HepG2 (cell line): Measurements from ENCODE around the gene LPXN. TPM values are rescaled to one million over a fixed set of nuclear protein-coding genes. Genes with fewer than 3 reads are reported as not detected.

Experiments
- CBX2 ChIP-seq, 2 experiments: fragments of 200-600 bp in 1 of 2; sonication (generic); formaldehyde crosslinking in 1 of 2; IDR thresholded peaks; 2 replicates each; pipeline versions ENCODE4 v1.7.0 to v1.8.1; 2018 to 2022; ENCODE audit warnings: low read depth in 2 of 2, low read length in 1 of 2, mild to moderate bottlenecking in 1 of 2, missing genetic modification reagents in 1 of 2
- DRAP1 ChIP-seq: IDR thresholded peaks from 2 replicates; pipeline ENCODE4 v1.6.1; 2016; ENCODE audit warnings: missing genetic modification reagents, missing compliant biosample characterization
- HNF4A ChIP-seq: sonication (generic); formaldehyde crosslinking; IDR thresholded peaks from 2 replicates; pipeline ENCODE4 v1.4.0; 2020; ENCODE audit warnings: missing genetic modification reagents
- IRF2 ChIP-seq: IDR thresholded peaks from 2 replicates; pipeline ENCODE4 v1.6.1; 2018; ENCODE audit warnings: missing genetic modification reagents, missing compliant biosample characterization
- JUNB ChIP-seq: sonication (generic); formaldehyde crosslinking; IDR thresholded peaks from 2 replicates; pipeline ENCODE4 v1.8.0; 2022; ENCODE audit warnings: missing genetic modification reagents, mild to moderate bottlenecking, borderline replicate concordance
- MBNL3 ChIP-seq: fragments of 250-450 bp; sonication (Bioruptor Pico); conservative IDR thresholded peaks from 2 replicates; pipeline ENCODE4 v1.8.0; 2022; ENCODE audit warnings: mild to moderate bottlenecking, inconsistent platforms
- MTF2 ChIP-seq: sonication (generic); formaldehyde crosslinking; IDR thresholded peaks from 2 replicates; pipeline ENCODE4 v1.5.0; 2020; ENCODE audit warnings: missing genetic modification reagents, borderline replicate concordance
- NFATC3 ChIP-seq: sonication (generic); formaldehyde crosslinking; IDR thresholded peaks from 2 replicates; pipeline ENCODE4 v1.5.1; 2020; ENCODE audit warnings: mild to moderate bottlenecking, missing genetic modification reagents
- NFKBIZ ChIP-seq: IDR thresholded peaks from 2 replicates; pipeline ENCODE4 v1.6.1; 2018; ENCODE audit warnings: missing genetic modification reagents, missing compliant biosample characterization
- POLR2A ChIP-seq, 2 experiments: IDR thresholded peaks; 2 replicates each; pipeline ENCODE4 v1.6.1; 2011; ENCODE audit warnings: low read depth in 2 of 2, low read length in 2 of 2, mild to moderate bottlenecking in 1 of 2, moderate library complexity in 1 of 2; ENCODE audit not compliant: insufficient read depth in 1 of 2
- REST ChIP-seq, 2 experiments: IDR thresholded peaks; 2 replicates each; pipeline ENCODE4 v1.6.1; 2011 to 2012; ENCODE audit warnings: low read length in 2 of 2, borderline replicate concordance in 1 of 2, low read depth in 1 of 2, mild to moderate bottlenecking in 1 of 2, moderate library complexity in 1 of 2
- RXRA ChIP-seq: sonication (generic); formaldehyde crosslinking; IDR thresholded peaks from 2 replicates; pipeline ENCODE4 v1.5.1; 2020; ENCODE audit warnings: missing genetic modification reagents
- RXRB ChIP-seq: IDR thresholded peaks from 2 replicates; pipeline ENCODE4 v1.6.1; 2016; ENCODE audit warnings: borderline replicate concordance, missing genetic modification reagents, missing compliant biosample characterization
- SAP130 ChIP-seq: IDR thresholded peaks from 2 replicates; pipeline ENCODE4 v1.6.1; 2016; ENCODE audit warnings: low read depth
- SSRP1 ChIP-seq: IDR thresholded peaks from 2 replicates; pipeline ENCODE4 v1.6.1; 2016; ENCODE audit warnings: control low read depth
- THAP9 ChIP-seq: sonication (generic); formaldehyde crosslinking; IDR thresholded peaks from 2 replicates; pipeline ENCODE4; 2020; ENCODE audit warnings: missing genetic modification reagents, mild to moderate bottlenecking, borderline replicate concordance
- ZBTB3 ChIP-seq: sonication (generic); formaldehyde crosslinking; IDR thresholded peaks from 2 replicates; pipeline ENCODE4 v1.4.0; 2020; ENCODE audit warnings: low read depth, mild to moderate bottlenecking, moderate library complexity, missing genetic modification reagents, borderline replicate concordance
- ZNF121 ChIP-seq: sonication (generic); formaldehyde crosslinking; IDR thresholded peaks from 2 replicates; pipeline ENCODE4 v1.5.0; 2020; ENCODE audit warnings: mild to moderate bottlenecking, missing genetic modification reagents
- ZNF207 ChIP-seq: fragments of 450-650 bp; IDR thresholded peaks from 2 replicates; pipeline ENCODE4 v1.6.1; 2016; ENCODE audit warnings: antibody characterized with exemption, borderline replicate concordance
- ZNF567 ChIP-seq: sonication (generic); formaldehyde crosslinking; IDR thresholded peaks from 2 replicates; pipeline ENCODE4 v1.8.1; 2023; ENCODE audit warnings: mild to moderate bottlenecking, missing genetic modification reagents, borderline replicate concordance
- ZNF629 ChIP-seq: sonication (generic); formaldehyde crosslinking; conservative IDR thresholded peaks from 2 replicates; pipeline ENCODE4 v1.5.0; 2020; ENCODE audit warnings: missing genetic modification reagents
- ZNF678 ChIP-seq: sonication (generic); formaldehyde crosslinking; IDR thresholded peaks from 2 replicates; pipeline ENCODE4 v1.4.0; 2020; ENCODE audit warnings: mild to moderate bottlenecking, missing genetic modification reagents
- ZNF749 ChIP-seq: sonication (generic); formaldehyde crosslinking; IDR thresholded peaks from 2 replicates; pipeline ENCODE4 v1.8.0; 2022; ENCODE audit warnings: mild to moderate bottlenecking, missing genetic modification reagents, moderate library complexity, borderline replicate concordance
- ZSCAN21 ChIP-seq: sonication (generic); formaldehyde crosslinking; IDR thresholded peaks from 2 replicates; pipeline ENCODE4 v1.8.0; 2022; ENCODE audit warnings: mild to moderate bottlenecking, missing genetic modification reagents, moderate library complexity, borderline replicate concordance
- polyA plus RNA-seq, 8 experiments: library from polyadenylated mRNA; depleted of rRNA in 3 of 8; stranded (reverse) in 7 of 8; unstranded in 1 of 8; fragments of >200 nt; fragmentation: Illumina TruSeq in 4 of 8; extraction: Trizol in 4 of 8; gene quantifications; 2 replicates each; pipeline versions ENCODE4 v1.2.1 to v1.2.3, GENCODE V29; 2011 to 2016; ENCODE audit warnings: low read depth in 4 of 8, missing spikeins in 1 of 8, mixed read lengths in 1 of 8; ENCODE audit not compliant: insufficient read depth in 1 of 8
- total RNA-seq, 5 experiments: library from RNA; depleted of rRNA; stranded (reverse); fragments of >200 nt; fragmentation: Illumina TruSeq; extraction: Trizol; gene quantifications; 2 replicates each; pipeline ENCODE4 v1.2.3, GENCODE V29; 2016; ENCODE audit warnings: low read depth in 1 of 5

The LPXN gene
- total and polyA plus RNA-seq, 2 of the 13 experiments (the other 11 are each of a cell fraction or from before 2014, with no cell fraction given) = 1.7 to 3.5 TPM

GRCh38 chr11:58578136-58578634 is 2.5 kb upstream of the LPXN start (continued):
- TF ChIP-seq REST (IDR thresholded peaks at IDR 0.05; ENCODE audit: borderline replicate concordance in 1 of 2, low read depth in 1 of 2, low read length in 2 of 2) (no peak), ZNF207 (no peak), RXRA (CRISPR knock-in tag) (no peak), ZBTB3 (CRISPR knock-in tag) (no peak), JUNB (CRISPR knock-in tag) (no peak), ZNF749 (CRISPR knock-in tag) (no peak), DRAP1 (CRISPR knock-in tag) (no peak; the same call in 1 of the 2 replicates), SSRP1 (CRISPR knock-in tag) (no peak; the same call in 1 of the 2 replicates), NFKBIZ (CRISPR knock-in tag) (no peak), MBNL3 (CRISPR knock-in tag) (no peak), IRF2 (peak; percentile 78), CBX2 (IDR thresholded peaks at IDR 0.05; ENCODE audit: low read depth, low read length) (no peak), CBX2 (CRISPR knock-in tag; IDR thresholded peaks at IDR 0.05; ENCODE audit: low read depth) (no peak), THAP9 (CRISPR knock-in tag) (peak; percentile 87; the same call in 1 of the 2 replicates), MTF2 (CRISPR knock-in tag) (no peak), ZNF567 (CRISPR knock-in tag) (no peak), POLR2A (IDR thresholded peaks at IDR 0.05; ENCODE audit: insufficient read depth in 1 of 2, low read depth in 2 of 2, low read length in 2 of 2) (no peak), RXRB (CRISPR knock-in tag) (peak; percentile 6; the same call in 1 of the 2 replicates), HNF4A (no peak), SAP130 (CRISPR knock-in tag) (peak; percentile 68), NFATC3 (CRISPR knock-in tag) (0 out of 2 replicates have a peak, but pooled peaks have one; percentile 74), ZNF629 (CRISPR knock-in tag) (no peak), ZSCAN21 (CRISPR knock-in tag) (no peak), ZNF678 (CRISPR knock-in tag) (no peak), ZNF121 (CRISPR knock-in tag) (no peak)
